ENCODE data around the gene CCDC27.

CCDC27 gene

GRCh38 chr1:3785456-3786157, 33.4 kb downstream of the CCDC27 start:
- ATAC-seq: 0 out of 3 replicates have a peak, but pooled peaks have one; percentile 40
- TF ChIP-seq POU6F1 (CRISPR knock-in tag; IDR thresholded peaks at IDR 0.05; ENCODE audit: borderline replicate concordance, low read depth): no peak
- no peak for TF ChIP-seq OSR1 (CRISPR knock-in tag; IDR thresholded peaks at IDR 0.05)
- TF ChIP-seq BACH2 (CRISPR knock-in tag; IDR thresholded peaks at IDR 0.05; ENCODE audit: borderline replicate concordance): no peak
- TF ChIP-seq TCF4 (CRISPR knock-in tag; IDR thresholded peaks at IDR 0.05; ENCODE audit: borderline replicate concordance): no peak
- no peak for TF ChIP-seq ARNTL (CRISPR knock-in tag; IDR thresholded peaks at IDR 0.05; ENCODE audit: borderline replicate concordance, low read depth)
- no peak for TF ChIP-seq CSDC2 (CRISPR knock-in tag; IDR thresholded peaks at IDR 0.05)
- TF ChIP-seq CSRNP3 (CRISPR knock-in tag; IDR thresholded peaks at IDR 0.05): no peak
- TF ChIP-seq PPARA (CRISPR knock-in tag; IDR thresholded peaks at IDR 0.05; ENCODE audit: borderline replicate concordance): no peak

GRCh38 chr1:3786468-3787348, 34.5 kb downstream of the CCDC27 start:
- ATAC-seq: no peak
- TF ChIP-seq ISL1 (CRISPR knock-in tag; IDR thresholded peaks at IDR 0.05) (no peak), ZNF565 (CRISPR knock-in tag; conservative IDR thresholded peaks at IDR 0.05; ENCODE audit: low read depth) (no peak), ZC3H10 (CRISPR knock-in tag; IDR thresholded peaks at IDR 0.05) (no peak), POU6F1 (CRISPR knock-in tag; IDR thresholded peaks at IDR 0.05; ENCODE audit: borderline replicate concordance, low read depth) (no peak)

- no peak for ATAC-seq
- TF ChIP-seq POU6F1 (CRISPR knock-in tag; IDR thresholded peaks at IDR 0.05; ENCODE audit: borderline replicate concordance, low read depth): no peak
- TF ChIP-seq PPARA (CRISPR knock-in tag; IDR thresholded peaks at IDR 0.05; ENCODE audit: borderline replicate concordance): no peak
- TF ChIP-seq ZNF565 (CRISPR knock-in tag; conservative IDR thresholded peaks at IDR 0.05; ENCODE audit: low read depth): no peak
- TF ChIP-seq ESRRG (CRISPR knock-in tag; IDR thresholded peaks at IDR 0.05): no peak
- TF ChIP-seq ZC3H10 (CRISPR knock-in tag; IDR thresholded peaks at IDR 0.05): no peak
- no peak for TF ChIP-seq ZFP30 (CRISPR knock-in tag; IDR thresholded peaks at IDR 0.05)
- TF ChIP-seq ZFP3 (CRISPR knock-in tag; IDR thresholded peaks at IDR 0.05): no peak
- no peak for TF ChIP-seq TSHZ2 (CRISPR knock-in tag; IDR thresholded peaks at IDR 0.05)
- TF ChIP-seq TCF4 (CRISPR knock-in tag; IDR thresholded peaks at IDR 0.05; ENCODE audit: borderline replicate concordance): no peak
- no peak for TF ChIP-seq PATZ1 (CRISPR knock-in tag; IDR thresholded peaks at IDR 0.05; ENCODE audit: borderline replicate concordance)
- TF ChIP-seq GLIS3 (CRISPR knock-in tag; IDR thresholded peaks at IDR 0.05): no peak
- no peak for TF ChIP-seq OSR1 (CRISPR knock-in tag; IDR thresholded peaks at IDR 0.05)
- no peak for TF ChIP-seq BACH2 (CRISPR knock-in tag; IDR thresholded peaks at IDR 0.05; ENCODE audit: borderline replicate concordance)
- no peak for TF ChIP-seq CSRNP3 (CRISPR knock-in tag; IDR thresholded peaks at IDR 0.05)
Observed at GRCh38 chr1:3787349-3787715, 35.1 kb downstream of the CCDC27 start.

Data from SK-N-SH treated with all-trans-retinoic acid at 6 μM for 48 hours (cell line).